GM21381 (cell line): Measurements from ENCODE around the gene GASK1A.
"Not testable (repeated sequence)": the region's sequence is repeated elsewhere in the genome, so short reads cannot be mapped to it uniquely, and the experiment has no call there.

Source experiments
- ATAC-seq: cut with Tn5 transposase; IDR thresholded peaks from one replicate; pipeline ENCODE4 v1.9.1; 2021; ENCODE audit warnings: mild to moderate bottlenecking, moderate library complexity; ENCODE audit not compliant: unreplicated experiment

GASK1A gene

DNA sequence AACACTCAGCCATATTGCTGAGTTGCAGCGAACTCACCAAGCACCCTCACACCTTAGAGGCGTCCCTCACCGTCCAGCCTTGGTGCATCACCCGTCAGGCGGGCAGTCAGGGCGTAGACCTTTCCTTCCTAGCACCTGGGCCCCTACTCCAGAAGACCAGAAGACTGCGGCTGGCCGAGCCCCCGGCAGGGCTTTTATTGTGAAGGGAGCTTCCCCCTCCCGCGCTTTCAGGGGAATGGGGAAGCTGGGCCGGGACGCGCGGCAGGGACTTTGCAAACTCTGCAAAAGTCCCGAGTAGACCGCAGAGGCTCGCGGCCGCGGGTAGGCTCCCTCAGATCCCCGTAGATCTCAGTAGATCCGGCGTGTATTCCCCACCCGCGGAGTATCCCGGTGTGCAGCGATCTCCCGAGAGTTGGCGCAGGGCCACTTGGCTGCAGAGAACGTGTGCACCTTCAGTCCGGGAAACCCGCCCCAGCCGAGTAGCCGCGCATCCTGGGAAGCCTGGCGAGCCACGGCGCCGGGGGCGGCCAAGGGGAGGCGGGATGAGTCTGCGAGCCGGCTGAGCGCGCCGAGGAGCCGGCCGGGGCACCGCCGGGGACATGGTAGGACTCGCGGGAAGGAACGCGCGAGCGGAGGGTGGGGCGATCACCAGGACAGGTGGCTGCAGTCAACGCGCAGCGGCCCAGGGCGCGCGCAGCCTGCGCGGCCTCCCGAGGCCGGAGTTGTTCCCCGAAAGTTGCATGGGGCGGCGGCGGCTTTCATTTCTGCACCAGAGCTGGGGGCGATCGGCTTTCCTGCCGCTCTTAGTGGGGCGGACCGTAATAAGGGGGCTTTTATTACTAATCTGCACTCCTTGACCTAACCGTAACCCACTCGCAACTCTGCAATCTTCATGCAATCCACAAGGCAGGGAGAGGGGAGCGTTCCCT, at the start of gene GASK1A:
Gene GASK1A (plus strand): TSS at position 268 of the 929 bp plus-strand sequence. CDS start 332 bp downstream, at position 600.
- no peak for ATAC-seq

DNA sequence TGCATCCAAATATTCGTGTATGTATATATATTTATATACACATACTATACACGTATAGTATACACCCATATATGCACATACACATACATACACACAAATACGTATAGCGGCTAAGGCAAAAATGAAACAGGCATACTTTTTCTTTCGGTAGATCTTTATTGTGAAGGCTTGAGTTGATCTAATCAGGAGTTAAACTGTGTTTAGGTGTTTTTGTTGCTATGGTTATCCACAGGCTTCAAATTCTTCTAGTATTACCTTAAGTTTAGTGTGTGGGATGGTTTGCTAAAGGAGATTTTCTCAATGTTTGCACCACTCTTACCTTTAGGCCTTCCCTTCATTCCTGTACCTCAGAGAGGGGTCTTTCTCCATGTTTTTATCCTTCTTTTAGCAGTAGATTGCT, 45.0 kb upstream of the GASK1A start:
- ATAC-seq: no peak

DNA sequence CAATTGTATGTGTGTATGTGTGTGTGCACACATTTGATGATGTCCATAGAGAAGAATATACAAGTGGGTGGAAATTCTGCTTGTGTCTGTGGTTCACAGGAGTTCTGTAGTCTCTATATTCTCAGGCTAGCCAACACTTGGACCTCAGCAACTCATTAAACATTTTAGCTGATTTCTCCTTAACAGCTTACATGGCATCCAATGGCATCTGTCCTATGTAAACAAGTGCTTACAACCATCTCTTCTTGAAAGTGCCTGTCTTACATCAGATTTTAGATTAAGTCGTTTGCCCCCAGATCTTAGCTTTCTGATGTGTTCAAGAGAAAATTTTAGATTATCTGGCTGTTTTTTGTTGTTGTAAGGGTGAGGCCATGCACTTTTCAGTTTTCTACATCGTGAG, 44.2 kb upstream of the GASK1A start:
- ATAC-seq: no peak

DNA sequence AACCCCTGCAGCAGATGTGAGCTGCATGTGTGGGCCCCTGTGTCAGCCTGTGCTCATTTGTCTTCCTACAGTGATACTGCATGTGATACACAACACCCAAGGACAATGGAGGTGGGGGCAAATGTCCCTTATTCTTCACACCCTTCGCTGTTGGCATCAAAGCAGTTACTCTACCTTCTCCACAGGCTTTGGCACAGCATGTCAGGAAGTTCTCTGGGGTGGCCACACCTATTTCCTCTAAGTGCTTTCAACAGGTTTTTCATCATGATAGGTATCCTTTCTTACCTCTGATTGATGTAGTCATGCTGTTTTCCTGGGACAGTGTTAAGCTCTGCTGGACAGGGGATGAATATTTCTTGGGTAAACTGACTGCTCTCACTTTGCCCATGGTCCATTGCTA, 43.6 kb upstream of the GASK1A start:
- ATAC-seq: no peak

DNA sequence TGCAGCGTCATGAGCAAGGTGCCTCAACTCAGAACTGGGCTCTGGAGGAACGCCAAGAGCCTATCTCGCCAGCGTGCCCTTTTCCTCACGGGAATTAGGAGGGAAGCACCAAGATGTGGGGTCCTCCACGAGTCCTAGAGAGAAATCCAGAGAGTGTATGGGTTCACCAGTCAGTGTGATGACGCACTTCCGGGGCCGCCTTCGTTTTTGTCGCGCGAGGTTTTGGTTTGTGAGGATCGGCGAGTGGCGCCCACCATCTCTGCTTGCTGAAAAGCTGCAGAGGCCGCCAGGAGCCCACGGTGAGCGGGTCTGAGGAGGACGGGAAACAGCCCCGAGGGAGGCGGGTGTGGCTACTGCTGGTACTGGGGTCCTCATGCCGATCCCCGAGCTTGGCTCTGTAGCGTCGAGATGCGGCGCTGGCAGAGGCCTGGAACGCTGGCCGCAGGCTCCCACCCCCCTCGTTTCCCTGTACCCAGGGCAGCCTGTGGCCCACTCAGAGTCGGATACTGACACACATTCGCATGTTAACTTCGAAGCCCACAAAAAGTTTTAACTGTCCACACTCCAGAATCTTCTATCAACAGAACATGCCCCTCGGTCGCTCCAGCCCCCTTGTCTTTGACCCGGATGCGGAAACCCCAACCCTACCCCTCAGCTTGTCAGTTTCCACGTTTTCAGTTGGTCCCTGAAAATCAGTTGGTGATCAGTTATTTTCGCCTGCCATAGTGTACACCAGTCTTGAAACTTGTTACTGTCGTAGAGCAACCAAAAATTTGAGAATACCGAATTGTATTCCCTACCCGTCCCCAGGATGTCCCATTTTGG, 42.7 kb upstream of the GASK1A start:
- no peak for ATAC-seq

DNA sequence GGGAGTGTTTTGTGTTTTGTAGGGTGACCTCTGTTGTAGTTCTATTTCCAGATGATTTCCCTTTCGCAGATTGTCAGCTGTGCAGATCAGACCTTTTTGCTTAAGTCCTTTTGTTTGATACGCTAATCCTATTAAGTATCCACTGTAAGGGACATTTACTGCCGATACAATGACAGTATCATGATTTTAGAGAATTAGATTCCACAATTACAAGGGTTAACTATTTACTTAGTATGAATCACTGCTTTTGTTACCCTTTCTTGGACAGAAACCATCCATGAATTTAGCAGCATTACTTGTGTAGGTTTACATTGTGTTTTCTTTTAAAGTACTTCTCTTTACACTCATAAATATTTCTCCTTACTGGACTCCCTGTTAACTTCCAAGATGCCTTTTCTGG, 41.8 kb upstream of the GASK1A start:
- ATAC-seq: no peak

DNA sequence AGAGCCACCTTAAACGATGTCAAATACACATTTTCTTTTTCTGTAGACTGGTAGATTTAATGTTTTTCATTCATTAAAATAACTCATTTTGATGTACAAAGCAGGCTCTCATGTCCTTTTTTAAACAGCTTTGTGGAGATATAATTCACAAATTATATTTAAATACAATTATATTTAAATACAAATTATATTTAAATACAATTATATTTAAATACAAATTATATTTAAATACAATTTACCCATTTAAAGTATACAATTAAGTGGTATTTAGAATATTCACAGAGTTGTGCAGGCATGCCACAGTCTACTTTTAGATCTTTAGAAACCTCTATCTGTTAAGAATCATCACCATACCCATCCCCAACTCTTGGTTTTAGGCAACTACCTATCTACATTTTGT, 36.4 kb upstream of the GASK1A start:
- ATAC-seq: no peak

DNA sequence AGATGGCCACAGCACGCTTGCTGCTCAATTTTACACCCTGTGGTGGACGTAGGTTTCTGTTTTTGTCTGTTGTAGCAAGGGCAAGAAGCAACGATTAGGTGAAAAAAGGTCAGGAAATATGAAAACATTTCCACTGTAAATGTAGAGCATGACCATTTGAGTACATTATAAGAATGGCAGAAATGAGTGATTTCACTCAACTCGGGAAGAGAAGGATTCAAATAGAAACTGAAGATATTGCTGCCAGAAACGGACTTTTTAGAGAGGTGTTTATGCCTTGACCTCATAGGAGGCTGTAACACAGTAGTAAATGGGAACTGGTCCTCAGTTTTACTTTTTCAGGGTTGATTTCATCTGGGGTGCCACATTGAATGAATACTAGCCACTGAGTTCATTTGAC, 33.1 kb upstream of the GASK1A start:
- no peak for ATAC-seq

DNA sequence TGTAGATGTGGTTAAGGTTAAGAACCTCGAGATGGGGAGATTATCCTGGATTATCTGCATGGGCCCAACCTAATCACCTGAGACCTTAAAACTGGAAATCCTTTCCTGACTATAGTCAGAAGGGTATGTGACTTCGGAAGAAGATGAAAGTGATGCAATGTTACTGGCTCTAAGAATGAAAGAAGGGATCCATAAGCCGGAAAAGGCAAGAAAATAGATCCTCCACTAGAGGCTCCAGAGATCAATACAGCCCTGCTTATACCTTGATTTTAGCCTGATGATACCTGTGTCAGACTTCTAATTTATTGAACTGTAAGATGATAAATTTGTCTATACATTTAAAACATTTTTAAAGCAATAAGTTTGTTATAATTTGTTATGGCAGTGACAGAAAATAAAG, 21.5 kb upstream of the GASK1A start:
- ATAC-seq: no peak

DNA sequence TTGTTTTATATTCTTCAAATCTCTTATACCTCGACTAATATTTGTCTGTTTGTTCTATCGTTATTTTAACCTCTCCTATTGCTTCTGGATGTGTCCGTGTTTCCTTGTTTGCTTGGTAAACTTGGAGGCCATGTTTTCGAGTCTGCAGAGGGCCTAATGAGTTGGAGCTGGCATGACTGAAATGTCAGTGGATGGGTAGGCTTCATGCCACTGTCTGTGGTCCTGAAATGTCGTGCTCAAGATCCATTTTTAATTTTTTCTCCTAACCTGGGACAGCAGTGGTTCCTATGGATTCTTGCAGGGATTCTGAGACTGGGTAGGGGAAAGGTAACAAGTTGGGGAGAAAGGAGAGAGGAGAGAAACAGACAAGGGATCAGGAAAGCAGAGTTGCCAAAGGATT, 18.8 kb upstream of the GASK1A start:
- no peak for ATAC-seq

DNA sequence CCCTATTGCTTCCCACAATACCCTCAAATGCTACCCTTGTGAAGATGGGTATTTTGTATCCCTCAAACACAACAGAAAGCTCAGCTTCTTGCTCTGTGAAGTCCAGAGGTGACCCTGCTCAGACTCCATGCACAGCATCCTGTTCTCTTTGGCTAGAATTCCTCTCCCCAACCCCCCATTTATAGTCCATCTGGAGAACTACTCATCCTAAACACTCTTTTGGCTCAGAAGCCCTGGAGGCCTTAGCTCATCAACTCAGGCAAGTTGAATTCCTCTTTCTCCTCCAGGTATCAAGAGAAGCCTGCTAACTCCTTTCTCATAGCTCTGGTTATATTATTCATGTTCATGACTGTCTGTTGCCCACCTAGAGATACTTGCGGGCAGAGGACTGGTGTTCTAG, 18.3 kb upstream of the GASK1A start:
- ATAC-seq: no peak

DNA sequence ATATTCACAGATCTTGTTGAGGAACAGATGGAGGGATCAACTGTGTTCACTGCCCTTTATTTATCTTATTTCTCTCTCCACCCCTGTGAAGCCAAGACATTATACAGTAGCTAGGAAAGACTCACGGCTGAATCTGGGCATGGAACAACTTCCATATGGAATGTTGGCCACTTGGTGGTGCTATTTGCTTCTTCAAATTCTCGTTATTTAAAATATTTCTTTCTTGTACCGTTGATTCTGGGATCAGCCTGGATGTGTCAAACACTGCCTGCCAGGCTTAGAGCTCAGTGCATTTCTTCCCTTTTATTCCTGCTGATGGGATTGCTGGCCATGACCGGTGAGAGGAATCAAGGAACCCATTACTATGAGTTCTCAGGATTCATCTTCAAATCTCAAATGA, 17.5 kb upstream of the GASK1A start:
- ATAC-seq: no peak

DNA sequence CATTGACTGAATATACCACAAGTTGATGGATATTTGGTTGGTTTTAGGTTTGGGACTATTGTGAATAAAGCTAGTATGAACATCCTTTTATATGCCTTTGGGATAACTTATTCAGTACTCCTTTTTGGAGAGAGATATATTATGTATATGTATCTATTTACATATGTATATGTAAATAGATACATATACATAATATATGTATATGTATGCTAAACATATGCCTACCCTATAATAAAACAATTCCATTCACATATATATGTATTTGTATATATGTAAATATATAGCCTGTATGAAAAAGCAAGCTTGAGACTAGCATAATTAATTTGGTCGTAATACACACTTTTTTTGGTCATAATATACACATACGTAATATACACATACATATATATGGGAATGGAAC, 15.8 kb upstream of the GASK1A start:
- ATAC-seq: no peak

DNA sequence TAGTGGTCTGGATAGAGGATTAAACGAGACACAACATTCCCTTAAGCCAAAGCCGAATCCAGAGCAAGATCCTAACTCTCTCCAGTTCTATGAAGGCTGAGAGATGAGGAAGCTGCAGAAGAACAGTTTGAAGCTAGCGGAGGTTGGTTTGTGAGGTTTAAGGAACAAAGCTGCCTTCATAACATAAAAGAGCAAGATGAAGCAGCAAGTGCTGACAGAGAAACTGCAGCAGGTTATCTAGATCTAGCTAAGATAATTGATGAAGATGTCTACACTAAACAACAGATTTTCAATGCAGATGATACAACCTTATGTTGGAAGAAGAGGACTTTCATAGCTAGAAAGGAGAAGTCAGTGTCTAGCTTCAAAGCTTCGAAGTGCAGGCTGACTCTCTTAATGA, 14.8 kb upstream of the GASK1A start:
- no peak for ATAC-seq

DNA sequence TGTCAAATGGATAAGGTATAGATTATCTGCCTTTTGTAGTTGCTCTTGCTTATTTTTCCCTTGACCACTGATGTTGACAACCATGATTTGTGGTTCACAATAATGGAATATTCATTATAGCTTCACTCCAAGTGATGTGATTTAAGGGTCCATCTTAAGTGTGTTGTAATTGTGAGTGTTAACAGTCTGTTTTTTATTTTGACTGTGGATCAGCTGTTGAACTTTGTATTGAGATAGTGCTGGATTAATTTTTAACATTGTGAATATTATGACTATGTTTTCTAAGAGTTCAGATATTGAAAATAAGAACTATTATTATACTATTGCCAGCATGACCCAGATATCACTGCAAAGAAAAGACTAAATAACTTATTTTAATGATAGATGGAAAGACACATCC, 8.6 kb upstream of the GASK1A start:
- ATAC-seq: no peak

DNA sequence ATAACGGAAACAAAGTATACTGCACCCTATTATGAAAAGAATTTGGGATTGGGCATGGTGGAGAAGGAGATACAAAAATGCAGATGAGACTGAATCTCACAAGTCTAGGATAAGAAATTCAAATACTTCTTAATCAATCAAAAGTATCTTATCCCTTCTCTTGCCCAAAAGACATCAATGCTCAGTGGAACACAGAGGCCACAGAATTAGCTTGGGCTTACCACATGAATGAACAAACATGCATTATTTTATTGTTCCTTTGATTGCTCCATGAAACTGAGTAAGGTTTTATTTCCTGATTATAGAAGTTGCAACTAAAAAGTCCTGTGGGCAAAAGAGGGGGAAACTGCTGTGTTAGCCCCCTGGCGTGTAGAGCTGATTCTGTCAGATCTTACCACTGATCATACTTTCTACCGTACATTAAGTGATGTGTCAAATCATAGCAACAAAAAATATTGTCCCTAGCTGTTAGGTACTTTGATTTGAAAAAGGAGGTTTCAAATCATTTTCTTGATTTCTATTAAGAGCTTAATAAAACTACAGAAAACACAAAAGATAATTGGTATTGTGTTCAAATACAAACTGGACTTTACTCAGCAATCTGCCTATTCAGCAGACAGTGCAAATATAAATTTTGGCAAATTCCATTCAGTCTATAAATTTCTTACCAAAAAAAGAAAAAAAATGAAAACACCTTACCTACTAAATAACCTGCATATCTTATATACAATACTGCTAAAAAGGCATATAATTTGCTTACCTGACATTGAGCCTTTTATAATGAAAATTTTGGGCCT, 7.9 kb upstream of the GASK1A start:
- no peak for ATAC-seq

DNA sequence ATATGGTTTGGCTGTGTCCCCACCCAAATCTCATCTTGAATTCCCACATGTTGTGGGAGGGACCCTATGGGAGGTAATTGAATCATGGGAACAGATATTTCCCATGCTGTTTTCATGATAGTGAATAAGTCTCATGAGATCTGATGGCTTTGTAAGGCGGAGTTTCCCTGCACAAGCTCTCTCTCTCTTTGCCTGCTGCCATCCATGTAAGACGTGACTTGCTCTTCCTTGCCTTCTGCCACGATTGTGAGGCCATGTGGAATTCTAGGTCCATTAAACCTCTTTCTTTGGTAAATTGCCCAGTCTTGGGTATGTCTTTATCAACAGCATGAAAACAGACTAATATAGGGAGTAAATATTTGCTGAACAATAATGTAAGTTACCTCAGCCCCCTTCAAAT, 4.2 kb upstream of the GASK1A start:
- ATAC-seq: not testable (repeated sequence)

DNA sequence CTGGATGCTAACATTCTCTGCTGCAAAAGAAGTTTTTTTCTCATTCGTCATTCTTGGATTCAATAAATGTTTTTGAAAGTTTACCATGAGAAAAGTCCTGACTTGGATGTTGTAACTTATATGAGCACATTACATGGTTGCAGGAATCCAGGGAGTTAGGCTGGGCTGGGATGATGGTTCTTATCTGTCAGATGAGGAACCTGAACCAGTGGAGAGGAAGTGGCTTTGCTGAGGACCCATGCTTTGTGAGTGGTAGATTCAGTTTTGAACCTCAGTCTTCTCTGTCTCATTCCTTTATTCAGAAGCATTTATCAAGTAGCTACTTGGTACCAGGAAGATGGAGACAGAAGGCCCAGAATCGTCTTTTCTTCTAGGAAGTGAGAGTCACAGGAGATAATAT, 3.7 kb upstream of the GASK1A start:
- ATAC-seq: no peak

DNA sequence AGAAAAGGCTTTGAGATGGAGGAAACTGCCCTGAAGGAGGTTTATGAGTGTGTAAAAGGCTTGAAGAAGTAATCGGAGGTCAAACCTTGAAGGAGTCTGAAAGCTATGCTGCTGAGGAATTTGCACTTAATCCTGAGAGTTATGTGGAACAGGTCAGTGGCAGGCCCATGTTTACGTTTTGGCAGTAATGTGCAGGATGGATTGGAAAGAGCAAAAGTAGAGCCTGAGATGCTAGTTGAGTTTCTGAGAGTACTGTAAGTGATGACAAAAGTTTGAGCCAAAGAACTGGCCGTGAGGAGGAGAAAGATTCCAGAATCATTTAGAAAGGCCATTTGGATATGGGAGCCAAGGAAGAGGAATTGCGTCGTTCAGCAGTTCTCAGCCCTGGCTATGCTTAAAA, 3.2 kb upstream of the GASK1A start:
- no peak for ATAC-seq

DNA sequence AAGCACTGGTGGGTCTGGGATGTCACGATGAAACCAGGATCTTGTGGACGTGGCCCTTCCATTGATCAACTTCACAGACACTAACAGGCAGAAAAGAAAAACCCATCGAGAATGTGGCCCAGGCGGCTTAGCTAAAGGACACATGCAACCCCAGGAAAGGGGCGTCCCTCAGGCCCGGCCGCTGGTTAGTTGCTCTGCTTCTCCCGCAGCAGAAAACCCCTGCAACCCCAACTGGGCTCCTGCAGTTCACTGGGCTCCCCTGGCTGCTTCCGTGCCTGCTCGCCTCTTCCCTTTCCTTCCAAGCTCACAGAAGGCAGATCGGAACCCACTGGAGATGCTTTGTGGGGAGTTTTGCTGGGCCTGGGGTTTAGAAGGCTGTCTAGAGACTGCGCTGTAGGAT, 1.1 kb downstream of the GASK1A start:
- ATAC-seq: no peak

DNA sequence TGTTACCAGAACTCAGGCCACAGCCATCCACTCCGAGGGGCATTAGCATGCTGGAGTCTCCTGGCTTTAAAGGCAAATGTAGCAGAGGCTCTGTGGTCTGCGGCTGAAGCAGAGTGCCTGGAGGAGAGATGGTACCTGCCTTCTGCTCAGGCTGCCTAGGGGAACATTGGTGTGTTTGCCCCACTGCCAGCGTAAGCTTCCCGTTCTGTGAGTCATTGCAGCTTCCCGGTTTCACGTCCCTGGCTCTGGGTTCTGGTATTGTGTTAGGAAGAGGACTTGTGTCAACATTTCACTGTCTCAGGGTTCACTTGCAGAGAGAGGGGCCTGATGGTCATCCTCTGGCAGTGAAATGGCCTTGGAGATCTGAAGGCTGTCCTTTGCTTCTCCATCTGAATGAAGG, 1.8 kb downstream of the GASK1A start:
- no peak for ATAC-seq
